ENCODE results near the gene ARPP21. TPM values are rescaled to one million over a fixed set of nuclear protein-coding genes. Genes with fewer than 3 reads are reported as not detected.

ARPP21 gene
- polyA plus RNA-seq, 1 donor (not counting 4 experiments of a cell fraction or from before 2014, with no cell fraction given) = not detected

GRCh38 chr3:35739181-35739809, 100.0 kb downstream of the ARPP21 start:
- Histone ChIP-seq H3K4me2 (ENCODE audit: control insufficient read depth, extremely low read depth, insufficient read depth, low read depth, low read length) (no peak overlapping the region), H2AFZ (ENCODE audit: control insufficient read depth, low read length) (no peak overlapping the region), H3K27ac (ENCODE audit: control insufficient read depth, insufficient read depth, low read length) (no peak overlapping the region), H3K27me3 (ENCODE audit: control insufficient read depth, extremely low read depth, insufficient read depth, low read length) (no peaks in the 10 kb centered on the region), H3K4me3 (ENCODE audit: control insufficient read depth in 2 of 3, extremely low read depth in 1 of 3, insufficient read depth in 2 of 3, low read depth in 1 of 3, low read length in 3 of 3) (no peak overlapping the region), H3K9ac (ENCODE audit: control insufficient read depth, extremely low read depth, insufficient read depth, low read length) (no peak overlapping the region), H3K4me1 (ENCODE audit: control insufficient read depth, extremely low read depth, insufficient read depth, low read length) (no peaks in the 10 kb centered on the region), H3K9me1 (ENCODE audit: control insufficient read depth, extremely low read depth, insufficient read depth, low read length) (no peaks in the 10 kb centered on the region), H3K9me3 (ENCODE audit: control insufficient read depth, low read depth, low read length) (no peaks in the 10 kb centered on the region), H4K20me1 (ENCODE audit: control insufficient read depth, extremely low read depth, insufficient read depth, low read length) (no peaks in the 10 kb centered on the region), H3K79me2 (ENCODE audit: control insufficient read depth, insufficient read depth, low read length) (no peaks in the 10 kb centered on the region), H3K36me3 (ENCODE audit: control insufficient read depth in 2 of 2, extremely low read depth in 1 of 2, insufficient read depth in 2 of 2, low read length in 2 of 2) (no peaks in the 10 kb centered on the region)
- TF ChIP-seq CTCF (optimal IDR thresholded peaks at IDR 0.05 in 1 of 3, IDR thresholded peaks at IDR 0.05 in 1 of 3, conservative IDR thresholded peaks at IDR 0.05 in 1 of 3; ENCODE audit: extremely low read depth in 1 of 3, insufficient read depth in 2 of 3, low read length in 3 of 3) = no peak
- TF ChIP-seq EZH2 (IDR thresholded peaks at IDR 0.05; ENCODE audit: low read length) = no peak
- FAIRE-seq (no peak), DNase-seq (ENCODE audit: low read depth, low spot score) (no peak)
- dilution Hi-C loops (cut with MboI; ENCODE audit: extremely low pct_ligation_motif_present, low sequenced_read_pairs) = no loop called here

GRCh38 chr3:35739964-35740527, 100.7 kb downstream of the ARPP21 start:
- no peaks in the 10 kb centered on the region for H3K9me1 ChIP-seq (ENCODE audit: control insufficient read depth, extremely low read depth, insufficient read depth, low read length)
- no peak overlapping the region for H3K4me3 ChIP-seq (ENCODE audit: control insufficient read depth in 2 of 3, extremely low read depth in 1 of 3, insufficient read depth in 2 of 3, low read depth in 1 of 3, low read length in 3 of 3)
- no peak for DNase-seq (ENCODE audit: low read depth, low spot score)
- no peaks in the 10 kb centered on the region for H3K36me3 ChIP-seq (ENCODE audit: control insufficient read depth in 2 of 2, extremely low read depth in 1 of 2, insufficient read depth in 2 of 2, low read length in 2 of 2)
- H3K9ac ChIP-seq (ENCODE audit: control insufficient read depth, extremely low read depth, insufficient read depth, low read length) = no peak overlapping the region
- no peak overlapping the region for H3K4me2 ChIP-seq (ENCODE audit: control insufficient read depth, extremely low read depth, insufficient read depth, low read depth, low read length)
- no peaks in the 10 kb centered on the region for H3K79me2 ChIP-seq (ENCODE audit: control insufficient read depth, insufficient read depth, low read length)
- FAIRE-seq = no peak
- H3K27ac ChIP-seq (ENCODE audit: control insufficient read depth, insufficient read depth, low read length) = no peak overlapping the region
- H3K4me1 ChIP-seq (ENCODE audit: control insufficient read depth, extremely low read depth, insufficient read depth, low read length) = no peaks in the 10 kb centered on the region
- no peaks in the 10 kb centered on the region for H4K20me1 ChIP-seq (ENCODE audit: control insufficient read depth, extremely low read depth, insufficient read depth, low read length)
- dilution Hi-C loops (cut with MboI; ENCODE audit: extremely low pct_ligation_motif_present, low sequenced_read_pairs) = no loop called here
- H3K9me3 ChIP-seq (ENCODE audit: control insufficient read depth, low read depth, low read length) = no peaks in the 10 kb centered on the region
- TF ChIP-seq CTCF (optimal IDR thresholded peaks at IDR 0.05 in 1 of 3, IDR thresholded peaks at IDR 0.05 in 1 of 3, conservative IDR thresholded peaks at IDR 0.05 in 1 of 3; ENCODE audit: extremely low read depth in 1 of 3, insufficient read depth in 2 of 3, low read length in 3 of 3) (no peak), EZH2 (IDR thresholded peaks at IDR 0.05; ENCODE audit: low read length) (no peak)
- no peaks in the 10 kb centered on the region for H3K27me3 ChIP-seq (ENCODE audit: control insufficient read depth, extremely low read depth, insufficient read depth, low read length)
- H2AFZ ChIP-seq (ENCODE audit: control insufficient read depth, low read length) = no peak overlapping the region
